A549 treated with Mapracorat at 1 μM for 4 hours (cell line): Measurements from ENCODE around the gene TMEM95. TPM values are rescaled to one million over a fixed set of nuclear protein-coding genes. Genes with fewer than 3 reads are reported as not detected.

ENCODE experiments used
- total RNA-seq: library from RNA; stranded (reverse); fragments of 200-300 nt; extraction: Qiagen RNA extraction; gene quantifications from 5 replicates; pipeline ENCODE4 v1.2.3, GENCODE V29; 2022

Gene TMEM95
- not detected in 5 replicates for total RNA-seq

GRCh38 chr17:7355053-7355452 lies at the start of gene TMEM95:
TSS of gene TMEM95 (plus strand) at chr17:7355156. CDS start at chr17:7355205, 49 bp downstream.

GRCh38 chr17:7306911-7307685 lies 47.9 kb upstream of the TMEM95 start, which contains the start of gene EIF5A:
TSS of gene EIF5A (plus strand) at chr17:7307628. CDS start at chr17:7309636, 2,008 bp downstream.

GRCh38 chr17:7314719-7315569 lies 40.0 kb upstream of the TMEM95 start, which contains the start of gene GPS2:
TSS of gene GPS2 (minus strand) at chr17:7315360. CDS start at chr17:7315052, 308 bp downstream.

GRCh38 chr17:7328840-7329373 lies 26.0 kb upstream of the TMEM95 start, which contains the start of gene NEURL4:
TSS of gene NEURL4 (minus strand) at chr17:7329335. CDS start at chr17:7329312, 23 bp downstream.

GRCh38 chr17:7336240-7337175 lies 18.4 kb upstream of the TMEM95 start, which contains the start of gene ACAP1:
TSS of gene ACAP1 (plus strand) at chr17:7336529. CDS start at chr17:7336735, 206 bp downstream.

GRCh38 chr17:7351665-7352502 lies 3.1 kb upstream of the TMEM95 start, which contains the start of gene KCTD11:
TSS of gene KCTD11 (plus strand) at chr17:7352162.

GRCh38 chr17:7380855-7381683 lies 26.1 kb downstream of the TMEM95 start, which contains the start of gene TNK1:
TSS of gene TNK1 (plus strand) at chr17:7381089. CDS start at chr17:7382927, 1,838 bp downstream.

GRCh38 chr17:7394452-7395191 lies 39.7 kb downstream of the TMEM95 start, which contains the start of gene PLSCR3:
TSS of gene PLSCR3 (minus strand) at chr17:7394525. CDS start at chr17:7394110, 415 bp downstream.

GRCh38 chr17:7403977-7404736 lies 49.2 kb downstream of the TMEM95 start, which contains the start of gene TMEM256:
TSS of gene TMEM256 (minus strand) at chr17:7404097. CDS start at chr17:7404084, 13 bp downstream.

Other genes starting within 250 kb of the TMEM95 start
- 0.19 TPM in 1 of 5 replicates, not detected in the others for gene ASGR2, start 240.3 kb upstream of the TMEM95 start, total RNA-seq
- gene ASGR1, start 175.8 kb upstream of the TMEM95 start, total RNA-seq = 0.77 to 1.3 TPM (median 1.0 TPM) in 5 replicates
- gene DLG4, start 135.3 kb upstream of the TMEM95 start, total RNA-seq = 6.2 to 7.8 TPM (median 6.7 TPM) in 5 replicates
- 329 to 477 TPM (median 426 TPM) in 5 replicates for gene ACADVL, start 135.2 kb upstream of the TMEM95 start, total RNA-seq
- gene DVL2, start 120.6 kb upstream of the TMEM95 start, total RNA-seq = 30.2 to 44.4 TPM (median 41.9 TPM) in 5 replicates
- gene PHF23, start 115.7 kb upstream of the TMEM95 start, total RNA-seq = 86.3 to 101 TPM (median 94.7 TPM) in 5 replicates
- gene GABARAP, start 112.7 kb upstream of the TMEM95 start, total RNA-seq = 638 to 781 TPM (median 668 TPM) in 5 replicates
- gene CTDNEP1, start 103.4 kb upstream of the TMEM95 start, total RNA-seq = 213 to 239 TPM (median 227 TPM) in 5 replicates
- gene ELP5, start 102.9 kb upstream of the TMEM95 start, total RNA-seq = 128 to 149 TPM (median 131 TPM) in 5 replicates
- gene CLDN7, start 92.7 kb upstream of the TMEM95 start, total RNA-seq = 1.5 to 3.0 TPM (median 2.0 TPM) in 5 replicates
- gene SLC2A4, start 73.4 kb upstream of the TMEM95 start, total RNA-seq = 0.28 to 0.57 TPM (median 0.35 TPM) in 5 replicates
- 0.35 to 0.65 TPM (median 0.56 TPM) in 5 replicates for gene YBX2, start 60.5 kb upstream of the TMEM95 start, total RNA-seq
- gene EIF5A, start 47.5 kb upstream of the TMEM95 start, total RNA-seq = 1,593 to 1,803 TPM (median 1,704 TPM) in 5 replicates
- 92.1 to 108 TPM (median 95.9 TPM) in 5 replicates for gene GPS2, start 39.8 kb upstream of the TMEM95 start, total RNA-seq
- gene NEURL4, start 25.8 kb upstream of the TMEM95 start, total RNA-seq = 22.4 to 41.3 TPM (median 31.1 TPM) in 5 replicates
- 2.7 to 6.9 TPM (median 5.1 TPM) in 5 replicates for gene ACAP1, start 18.6 kb upstream of the TMEM95 start, total RNA-seq
- 11.0 to 13.1 TPM (median 11.3 TPM) in 5 replicates for gene KCTD11, start 3.0 kb upstream of the TMEM95 start, total RNA-seq
- 1.2 to 1.8 TPM (median 1.4 TPM) in 5 replicates for gene TNK1, start 25.9 kb downstream of the TMEM95 start, total RNA-seq
- 37.1 to 48.8 TPM (median 43.3 TPM) in 5 replicates for gene PLSCR3, start 39.4 kb downstream of the TMEM95 start, total RNA-seq
- 203 to 237 TPM (median 220 TPM) in 5 replicates for gene TMEM256, start 48.9 kb downstream of the TMEM95 start, total RNA-seq
- gene NLGN2, start 52.7 kb downstream of the TMEM95 start, total RNA-seq = 12.6 to 19.8 TPM (median 16.8 TPM) in 5 replicates
- gene SPEM1, start 65.2 kb downstream of the TMEM95 start, total RNA-seq = not detected in 5 replicates
- not detected in 5 replicates for gene SPEM2, start 70.5 kb downstream of the TMEM95 start, total RNA-seq
- not detected in 5 replicates for gene SPEM3, start 73.7 kb downstream of the TMEM95 start, total RNA-seq
- gene TMEM102, start 80.3 kb downstream of the TMEM95 start, total RNA-seq = 9.8 to 13.6 TPM (median 12.4 TPM) in 5 replicates
- 0.82 to 1.3 TPM (median 0.82 TPM) in 5 replicates for gene FGF11, start 84.4 kb downstream of the TMEM95 start, total RNA-seq
- 8.2 to 10.6 TPM (median 8.6 TPM) in 5 replicates for gene CHRNB1, start 89.9 kb downstream of the TMEM95 start, total RNA-seq
- gene ZBTB4, start 124.5 kb downstream of the TMEM95 start, total RNA-seq = 20.5 to 25.6 TPM (median 24.4 TPM) in 5 replicates
- gene SLC35G6, start 126.3 kb downstream of the TMEM95 start, total RNA-seq = 0.07 TPM in 1 of 5 replicates, not detected in the others
- gene POLR2A, start 129.2 kb downstream of the TMEM95 start, total RNA-seq = 56.9 to 82.2 TPM (median 79.5 TPM) in 5 replicates
- 10.0 to 13.5 TPM (median 10.9 TPM) in 5 replicates for gene TNFSF12, start 193.9 kb downstream of the TMEM95 start, total RNA-seq
- gene TNFSF13, start 203.6 kb downstream of the TMEM95 start, total RNA-seq = 0.70 to 1.2 TPM (median 1.0 TPM) in 5 replicates
- 92.9 to 104 TPM (median 96.8 TPM) in 5 replicates for gene SENP3, start 206.8 kb downstream of the TMEM95 start, total RNA-seq
- gene CD68, start 224.5 kb downstream of the TMEM95 start, total RNA-seq = 26.4 to 36.3 TPM (median 34.8 TPM) in 5 replicates
- gene MPDU1, start 228.7 kb downstream of the TMEM95 start, total RNA-seq = 114 to 148 TPM (median 118 TPM) in 5 replicates
- 0.16 to 0.52 TPM (median 0.34 TPM) in 5 replicates for gene SOX15, start 234.9 kb downstream of the TMEM95 start, total RNA-seq